T-cell (primary cell): ENCODE data around the gene SLC9B2. TPM values are rescaled to one million over a fixed set of nuclear protein-coding genes. Genes with fewer than 3 reads are reported as not detected.

Experiments
- ATAC-seq, 4 experiments: fragments of 200-7000 bp in 3 of 4; fragments of 150-1000 bp in 1 of 4; cut with Tn5 transposase; replicated peaks in 1 of 4; 1 replicate in 3 of 4; 2 replicates in 1 of 4; pipeline ENCODE4 v1.10.0; 2021; ENCODE audit warnings: moderate library complexity in 3 of 4, mild to moderate bottlenecking in 2 of 4, moderate number of reproducible peaks in 1 of 4
- CTCF ChIA-PET, 2 donors: fragments of 300-600 bp; sonication (Branson Sonifier 250); formaldehyde crosslinking; loops; one replicate each; lab custom pipeline; 2022; ENCODE audit warnings: antibody characterized with exemption in 2 of 2; lab: Charles Lee
- POLR2A ChIA-PET, 2 donors: fragments of 300-600 bp; sonication (Branson Sonifier 250); formaldehyde crosslinking; loops; one replicate each; lab custom pipeline; 2022; ENCODE audit warnings: antibody characterized with exemption in 2 of 2; lab: Charles Lee
- DNase-seq, 35 experiments: peaks; one replicate each; pipeline versions ENCODE4 v3.0.0 to v3.0.0-alpha.2; 2013 to 2023
- H3K27ac ChIP-seq: one replicate; pipeline ENCODE4 v1.5.1; 2013; ENCODE audit warnings: low read length
- H3K27me3 ChIP-seq, 2 experiments: replicated peaks in 1 of 2; 1 replicate in 1 of 2; 2 replicates in 1 of 2; pipeline versions ENCODE4 v1.6.1 to v1.7.0; 2013; ENCODE audit warnings: low read length in 1 of 2, mixed read lengths in 1 of 2; ENCODE audit not compliant: control insufficient read depth in 2 of 2, insufficient read depth in 2 of 2; ENCODE audit errors: extremely low read depth in 1 of 2
- H3K36me3 ChIP-seq, 2 donors: 1 replicate in 1 of 2; 2 replicates in 1 of 2; pipeline versions ENCODE4 v1.6.1 to v1.7.0; 2013; ENCODE audit warnings: low read length in 1 of 2; ENCODE audit not compliant: control insufficient read depth in 2 of 2, insufficient read depth in 1 of 2; ENCODE audit errors: extremely low read depth in 1 of 2
- H3K4me1 ChIP-seq, 2 experiments: 1 replicate in 1 of 2; 2 replicates in 1 of 2; pipeline versions ENCODE4 v1.6.1 to v1.7.0; 2013; ENCODE audit warnings: low read length in 2 of 2, mixed read lengths in 1 of 2; ENCODE audit not compliant: insufficient read depth in 2 of 2, control insufficient read depth in 1 of 2; ENCODE audit errors: extremely low read depth in 1 of 2
- H3K4me3 ChIP-seq, 2 donors: 1 replicate in 1 of 2; 2 replicates in 1 of 2; pipeline versions ENCODE4 v1.5.1 to v1.7.0; 2013; ENCODE audit warnings: mild to moderate bottlenecking in 2 of 2, low read length in 1 of 2, moderate library complexity in 1 of 2; ENCODE audit not compliant: control insufficient read depth in 1 of 2; ENCODE audit errors: extremely low read depth in 1 of 2
- H3K9me3 ChIP-seq: 2 replicates; pipeline ENCODE4 v1.7.0; 2013
- H3K27ac Mint-ChIP-seq, 2 donors: one replicate each; pipeline ENCODE4 v1.8.0; 2020 to 2021; ENCODE audit warnings: mild to moderate bottlenecking in 2 of 2, mixed read lengths in 2 of 2
- H3K27me3 Mint-ChIP-seq, 2 donors: one replicate each; pipeline ENCODE4 v1.8.0; 2021 to 2022; ENCODE audit warnings: mixed read lengths in 2 of 2
- H3K36me3 Mint-ChIP-seq: one replicate; pipeline ENCODE4 v1.8.0; 2021; ENCODE audit warnings: mixed read lengths
- H3K4me1 Mint-ChIP-seq, 3 donors: one replicate each; pipeline ENCODE4 v1.8.0; 2020 to 2022; ENCODE audit warnings: mixed read lengths in 3 of 3, mild to moderate bottlenecking in 1 of 3
- H3K4me3 Mint-ChIP-seq, 3 donors: one replicate each; pipeline ENCODE4 v1.8.0; 2020 to 2022; ENCODE audit warnings: mild to moderate bottlenecking in 3 of 3, mixed read lengths in 3 of 3, moderate library complexity in 3 of 3
- H3K9me3 Mint-ChIP-seq, 3 donors: one replicate each; pipeline ENCODE4 v1.8.0; 2020 to 2022; ENCODE audit warnings: mixed read lengths in 3 of 3
- WGBS: methylation state at CpG from one replicate; pipeline ENCODE4 v1.1.5; 2013; ENCODE audit warnings: missing lambda C conversion rate; ENCODE audit not compliant: insufficient coverage; 5-methylcytosine and 5-hydroxymethylcytosine counted together
- total RNA-seq, 35 experiments: library from RNA in 6 of 35; stranded (reverse) in 6 of 35; fragments of 120-200 nt in 1 of 35; gene quantifications; one replicate each; pipeline versions ENCODE4 v1.2.1 to v1.2.4 and lab custom pipeline; 2013 to 2026

SLC9B2 gene
- total RNA-seq, 5 donors from 2014 or later (not counting 1 experiment from before 2014, with no cell fraction given), result 17.8 to 23.5 (median 19.9) TPM

GRCh38 chr4:103019308-103020124 is 57.0 kb downstream of the SLC9B2 start, which contains the start of gene SLC9B1:
Gene SLC9B1, minus strand, starts transcription at chr4:103019705. Its CDS starts 27,994 bp downstream, at chr4:102991711.
- Histone ChIP-seq H3K27ac (peak within 1 kb of the TSS; percentile 96), H3K36me3 (no peaks in the 10 kb centered on the region), H3K4me3 (peak within 1 kb of the TSS; percentile 52 to 70), H3K4me1 (peaks cover 7 to 17% of the 10 kb centered on the region in 2 experiments), H3K27me3 (no peaks in the 10 kb centered on the region), H3K9me3 (no peaks in the 10 kb centered on the region)
- H3K27me3 Mint-ChIP-seq, result no peaks in the 10 kb centered on the region
- peak within 1 kb of the TSS; percentile 75 to 90 (median 87) for H3K4me3 Mint-ChIP-seq
- DNase-seq (peak; percentile 81 to 95 (median 91)), ATAC-seq (peak; percentile 94 to 99 (median 98))
- peak within 1 kb of the TSS; percentile 93 to 99 for H3K27ac Mint-ChIP-seq
- no peaks in the 10 kb centered on the region for H3K9me3 Mint-ChIP-seq
- POLR2A ChIA-PET, result interaction anchor here (0.5 to 1.1 kb wide), 6 partner anchors 9 to 533 kb away, joined by 3 to 4 read pairs (median 3); partner anchors contain the start of gene UBE2D3 (in 1 of the 2)
- CTCF ChIA-PET, result interaction anchor here (0.5 to 1.5 kb wide), 10 partner anchors 12 to 593 kb away, joined by 3 to 7 read pairs (median 4); partner anchors contain the start of genes BDH2 (in 1 of the 2) and UBE2D3 (in 1 of the 2)
- 0% methylated on average over 36 of the region's 46 CpGs for WGBS
- H3K4me1 Mint-ChIP-seq, result peaks cover 14 to 28% (median 26%) of the 10 kb centered on the region in 3 donors
- no peaks in the 10 kb centered on the region for H3K36me3 Mint-ChIP-seq

DNA sequence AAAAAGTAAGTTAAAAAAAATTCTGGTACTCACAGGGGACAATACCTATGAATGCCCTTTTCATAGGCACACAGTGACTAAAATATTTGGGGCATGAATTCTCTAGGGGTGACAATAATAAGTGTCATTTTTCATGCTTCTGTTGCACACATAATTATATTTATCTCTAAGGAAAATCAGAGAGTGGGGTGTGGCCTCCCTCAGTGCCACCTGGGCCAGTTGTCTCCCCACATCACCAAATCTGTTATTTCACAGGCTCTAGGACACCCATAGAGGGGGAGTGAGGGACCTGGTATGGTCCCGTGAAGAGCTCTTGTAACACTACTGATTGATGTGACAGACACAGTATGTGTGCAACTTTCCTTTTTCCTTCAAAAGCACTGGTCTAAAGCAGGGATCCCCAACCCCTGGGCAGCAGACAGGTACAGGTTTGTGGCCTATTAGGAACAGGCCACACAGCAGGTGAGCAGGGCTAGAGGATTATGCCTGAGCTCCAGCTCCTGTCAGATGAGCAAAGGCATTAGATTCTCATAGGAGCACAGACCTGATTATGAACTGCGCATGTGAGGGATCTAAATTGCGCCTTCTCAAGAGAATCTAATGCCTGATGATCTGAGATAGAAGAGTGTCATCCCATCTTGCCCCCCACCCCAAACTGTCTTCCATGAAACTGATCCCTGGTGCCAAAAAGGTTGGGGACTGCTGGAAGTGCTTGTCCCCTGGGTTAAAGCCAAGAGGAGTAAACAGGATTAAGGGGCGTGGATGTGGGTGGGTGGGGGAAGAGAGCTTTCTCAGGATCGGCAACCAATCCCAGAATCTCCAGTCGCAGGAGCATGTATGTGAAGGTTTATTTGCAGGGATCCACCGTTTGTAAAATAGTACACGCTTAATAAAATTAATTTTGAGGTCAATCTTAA is 57.9 kb downstream of the SLC9B2 start:
- no peaks in the 10 kb centered on the region for H3K9me3 ChIP-seq
- no peaks in the 10 kb centered on the region for H3K36me3 ChIP-seq
- H3K36me3 Mint-ChIP-seq, result no peaks in the 10 kb centered on the region
- peak overlapping the region; percentile 96 for H3K27ac ChIP-seq
- no peak for ATAC-seq
- DNase-seq, result peak in 2 of 35 experiments; percentile 16 to 28
- peaks cover 14 to 28% (median 26%) of the 10 kb centered on the region in 3 donors for H3K4me1 Mint-ChIP-seq
- no CpG with 5 or more reads among the region's 8 CpGs for WGBS
- ChIA-PET CTCF (interaction anchor here (0.5 to 1.5 kb wide), 7 partner anchors 11 to 588 kb away, joined by 3 to 7 read pairs (median 5); partner anchors contain the start of gene BDH2 (in 1 of the 2)), POLR2A (no interaction called here)
- peak overlapping the region; percentile 75 to 90 (median 87) for H3K4me3 Mint-ChIP-seq
- H3K4me1 ChIP-seq, result peaks cover 7 to 17% of the 10 kb centered on the region in 2 experiments
- H3K4me3 ChIP-seq, result peak overlapping the region; percentile 52 to 70
- H3K9me3 Mint-ChIP-seq, result no peaks in the 10 kb centered on the region
- no peaks in the 10 kb centered on the region for H3K27me3 Mint-ChIP-seq
- no peaks in the 10 kb centered on the region for H3K27me3 ChIP-seq
- H3K27ac Mint-ChIP-seq, result peak overlapping the region; percentile 93 to 99

- POLR2A ChIA-PET, result interaction anchor here in 1 of 2 donors (1.1 kb wide), 1 partner anchor 139 kb away, joined by 6 read pairs; no protein-coding TSS in a partner anchor
- Histone ChIP-seq H3K27me3 (no peaks in the 10 kb centered on the region), H3K4me3 (no peak overlapping the region), H3K9me3 (no peaks in the 10 kb centered on the region), H3K36me3 (no peaks in the 10 kb centered on the region), H3K4me1 (no peaks in the 10 kb centered on the region), H3K27ac (no peak overlapping the region)
- CTCF ChIA-PET, result interaction anchor here in 1 of 2 donors (0.5 kb wide), 1 partner anchor 180 kb away, joined by 3 read pairs; no protein-coding TSS in a partner anchor
- Mint-ChIP-seq H3K36me3 (no peaks in the 10 kb centered on the region), H3K4me1 (peaks cover 0 to 1% (median 0%) of the 10 kb centered on the region in 3 donors), H3K27ac (no peak overlapping the region), H3K9me3 (no peaks in the 10 kb centered on the region), H3K4me3 (no peak overlapping the region), H3K27me3 (no peaks in the 10 kb centered on the region)
- ATAC-seq (no peak), DNase-seq (no peak)
Measured at GRCh38 chr4:103012551-103012950, 64.0 kb downstream of the SLC9B2 start.

- WGBS, result no CpG with 5 or more reads among the region's 1 CpG
- no peaks in the 10 kb centered on the region for H3K27me3 Mint-ChIP-seq
- no peak overlapping the region for H3K27ac ChIP-seq
- H3K9me3 Mint-ChIP-seq, result no peaks in the 10 kb centered on the region
- no peaks in the 10 kb centered on the region for H3K36me3 Mint-ChIP-seq
- H3K4me3 ChIP-seq, result no peak overlapping the region
- H3K27me3 ChIP-seq, result no peaks in the 10 kb centered on the region
- H3K4me1 ChIP-seq, result no peaks in the 10 kb centered on the region
- DNase-seq (no peak), ATAC-seq (no peak)
- H3K4me3 Mint-ChIP-seq, result no peak overlapping the region
- H3K36me3 ChIP-seq, result no peaks in the 10 kb centered on the region
- CTCF ChIA-PET, result interaction anchor here in 1 of 2 donors (0.5 to 0.6 kb wide), 2 partner anchors 179 to 348 kb away, joined by 3 read pairs; no protein-coding TSS in a partner anchor
- POLR2A ChIA-PET, result no interaction called here
- H3K27ac Mint-ChIP-seq, result no peak overlapping the region
- no peaks in the 10 kb centered on the region for H3K9me3 ChIP-seq
- peaks cover 0 to 1% (median 0%) of the 10 kb centered on the region in 3 donors for H3K4me1 Mint-ChIP-seq
Measured at GRCh38 chr4:103012060-103012459, 64.5 kb downstream of the SLC9B2 start.

- ChIA-PET POLR2A (no interaction called here), CTCF (interaction anchor here in 1 of 2 donors (0.6 kb wide), 2 partner anchors 84 to 347 kb away, joined by 3 to 4 read pairs; no protein-coding TSS in a partner anchor)
- no peak overlapping the region for H3K27ac ChIP-seq
- H3K4me1 Mint-ChIP-seq, result peaks cover 0 to 1% (median 0%) of the 10 kb centered on the region in 3 donors
- no peak overlapping the region for H3K4me3 Mint-ChIP-seq
- no peak overlapping the region for H3K4me3 ChIP-seq
- no peaks in the 10 kb centered on the region for H3K9me3 ChIP-seq
- DNase-seq (no peak), ATAC-seq (no peak)
- WGBS, result 97% methylated on average over 3 of the region's 4 CpGs
- H3K36me3 Mint-ChIP-seq, result no peaks in the 10 kb centered on the region
- no peaks in the 10 kb centered on the region for H3K27me3 Mint-ChIP-seq
- no peaks in the 10 kb centered on the region for H3K4me1 ChIP-seq
- no peaks in the 10 kb centered on the region for H3K27me3 ChIP-seq
- no peaks in the 10 kb centered on the region for H3K36me3 ChIP-seq
- no peaks in the 10 kb centered on the region for H3K9me3 Mint-ChIP-seq
- no peak overlapping the region for H3K27ac Mint-ChIP-seq
Measured at GRCh38 chr4:103011378-103012025, 65.1 kb downstream of the SLC9B2 start.
